K562 (cell line): ENCODE measurements around the gene IGLL1. TPM values are rescaled to one million over a fixed set of nuclear protein-coding genes. Genes with fewer than 3 reads are reported as not detected.

Experiments used
- ATAC-seq: fragments of 200-7000 bp; cut with Tn5 transposase; 3 replicates; pipeline ENCODE4 v1.9.1; 2020; ENCODE audit warnings: moderate library complexity
- BruUV-seq: library from RNA; stranded (reverse); fragments of 400-500 nt; replicated peaks from 2 replicates; lab custom pipeline; 2021; lab: Mats Ljungman, UMichigan
- CTCF ChIA-PET: fragments of 300-600 bp; formaldehyde crosslinking; extraction: SDS; loops from one replicate; lab custom pipeline; 2021; ENCODE audit warnings: low intra/inter-chr PET ratio; lab: Yijun Ruan, JAX
- POLR2A ChIA-PET: fragments of 300-600, 350-650 bp; sonication (Branson Sonifier 250); formaldehyde crosslinking; extraction: SDS; loops from one replicate; lab custom pipeline; 2021; ENCODE audit warnings: antibody characterized with exemption, inconsistent platforms; lab: Yijun Ruan, JAX
- DNase-seq, 4 experiments: peaks; one replicate each; pipeline versions ENCODE4 v3.0.0 to v3.0.0-alpha.2; 2011 to 2018; ENCODE audit warnings: low spot score in 3 of 4, mixed read lengths in 3 of 4; ENCODE audit errors: extremely low read depth in 1 of 4
- FAIRE-seq: peaks from 2 replicates; lab custom pipeline; 2011; peaks lifted over from hg19 to GRCh38; lab: Jason Lieb, UNC
- H2AFZ ChIP-seq: 2 replicates; pipeline ENCODE4 v1.6.0; 2011; ENCODE audit warnings: low read depth, low read length, control low read depth, inconsistent platforms
- H3K27ac ChIP-seq: fragments of 200-600 bp; 3 replicates; pipeline ENCODE4 v1.8.0; 2011; ENCODE audit warnings: low read depth, mild to moderate bottlenecking, control low read depth, inconsistent platforms, low read length, moderate library complexity, mixed read lengths; ENCODE audit errors: extremely low read depth
- H3K27me3 ChIP-seq, 2 experiments: fragments of 300-600 bp in 1 of 2; 2 replicates in 1 of 2; 3 replicates in 1 of 2; pipeline versions ENCODE4 v1.6.0 to v1.8.0; 2011; ENCODE audit warnings: inconsistent platforms in 2 of 2, low read length in 2 of 2, mild to moderate bottlenecking in 1 of 2, mixed read lengths in 1 of 2, moderate library complexity in 1 of 2; ENCODE audit not compliant: control insufficient read depth in 2 of 2, insufficient read depth in 2 of 2
- H3K36me3 ChIP-seq: fragments of 300-600 bp; 3 replicates; pipeline ENCODE4 v1.8.0; 2011; ENCODE audit warnings: mild to moderate bottlenecking, low read length, inconsistent platforms; ENCODE audit not compliant: control insufficient read depth, insufficient read depth
- H3K4me1 ChIP-seq, 2 experiments: fragments of 200-600 bp in 1 of 2; replicated peaks in 1 of 2; 2 replicates in 1 of 2; 3 replicates in 1 of 2; pipeline versions ENCODE4 v1.5.1 to v1.8.0; 2011; ENCODE audit warnings: inconsistent platforms in 2 of 2, low read length in 2 of 2, mild to moderate bottlenecking in 1 of 2, mixed read lengths in 1 of 2, moderate library complexity in 1 of 2; ENCODE audit not compliant: control insufficient read depth in 2 of 2, insufficient read depth in 2 of 2
- H3K4me2 ChIP-seq: 2 replicates; pipeline ENCODE4 v1.6.1; 2011; ENCODE audit warnings: low read length, control low read depth, inconsistent platforms, mixed read lengths; ENCODE audit not compliant: insufficient read depth
- H3K4me3 ChIP-seq: fragments of 200-600 bp; sonication (generic), shearing (Covaris generic); 2 replicates; pipeline ENCODE4 v1.5.1; 2016; ENCODE audit warnings: control low read depth, inconsistent platforms
- H3K79me2 ChIP-seq: fragments of 200-600 bp; 3 replicates; pipeline ENCODE4 v1.8.0; 2011; ENCODE audit warnings: low read length, inconsistent platforms; ENCODE audit not compliant: control insufficient read depth, insufficient read depth
- H3K9ac ChIP-seq, 2 experiments: 2 replicates each; pipeline versions ENCODE4 v1.6.0 to v1.6.1; 2011; ENCODE audit warnings: low read depth in 2 of 2, low read length in 2 of 2, control low read depth in 1 of 2, inconsistent platforms in 1 of 2, mild to moderate bottlenecking in 1 of 2, mixed read lengths in 1 of 2; ENCODE audit not compliant: insufficient read depth in 1 of 2
- H3K9me1 ChIP-seq: one replicate; pipeline ENCODE4 v1.6.0; 2011; ENCODE audit warnings: inconsistent platforms, mild to moderate bottlenecking, low read length, moderate library complexity; ENCODE audit not compliant: control insufficient read depth, insufficient read depth
- H3K9me3 ChIP-seq: replicated peaks from 2 replicates; pipeline ENCODE4 v1.5.1; 2011; ENCODE audit warnings: low read depth, low read length, inconsistent platforms; ENCODE audit not compliant: control insufficient read depth, insufficient read depth
- H4K20me1 ChIP-seq: replicated peaks from 2 replicates; pipeline ENCODE4 v1.6.1; 2011; ENCODE audit warnings: low read length, inconsistent platforms, mixed read lengths; ENCODE audit not compliant: control insufficient read depth, insufficient read depth
- CHD2 ChIP-seq: IDR thresholded peaks from 2 replicates; pipeline ENCODE4 v1.6.1; 2011; ENCODE audit warnings: low read depth, low read length
- COPS2 ChIP-seq: fragments of 450-650 bp; conservative IDR thresholded peaks from 2 replicates; pipeline ENCODE4 v1.6.1; 2016; ENCODE audit warnings: mild to moderate bottlenecking, moderate library complexity
- ILF3 ChIP-seq: fragments of 450-650 bp; IDR thresholded peaks from 2 replicates; pipeline ENCODE4 v1.6.1; 2018; ENCODE audit warnings: antibody characterized with exemption, mild to moderate bottlenecking, moderate library complexity, borderline replicate concordance
- KDM1A ChIP-seq, 2 experiments: fragments of 450-650 bp; IDR thresholded peaks; 2 replicates each; pipeline ENCODE4 v1.6.1; 2016; ENCODE audit warnings: mild to moderate bottlenecking in 2 of 2
- MCM5 ChIP-seq: fragments of 450-650 bp; IDR thresholded peaks from 2 replicates; pipeline ENCODE4 v1.6.1; 2016; ENCODE audit warnings: low read depth
- PTRF ChIP-seq: fragments of 450-650 bp; IDR thresholded peaks from 2 replicates; pipeline ENCODE4 v1.6.1; 2016; ENCODE audit warnings: mild to moderate bottlenecking, missing genetic modification characterization, missing compliant biosample characterization
- RBM25 ChIP-seq: fragments of 200-400 bp; formaldehyde crosslinking; IDR thresholded peaks from 2 replicates; pipeline ENCODE4 v1.6.1; 2018; ENCODE audit warnings: low read length, low read depth, moderate library complexity; ENCODE audit not compliant: severe bottlenecking
- SIRT6 ChIP-seq: IDR thresholded peaks from one replicate; pipeline ENCODE4 v1.6.1; 2012; ENCODE audit warnings: low read depth, mild to moderate bottlenecking, control low read depth, inconsistent platforms, low read length, moderate library complexity
- SMC3 ChIP-seq: conservative IDR thresholded peaks from 2 replicates; pipeline ENCODE4 v1.6.1; 2011; ENCODE audit warnings: low read depth, low read length, improper control_type of control experiment; ENCODE audit not compliant: insufficient read depth
- ZFP1 ChIP-seq: fragments of 450-650 bp; formaldehyde crosslinking; IDR thresholded peaks from 2 replicates; pipeline ENCODE4 v1.4.0; 2020; ENCODE audit warnings: mild to moderate bottlenecking, mixed read lengths
- ZNF121 ChIP-seq: sonication (generic); formaldehyde crosslinking; conservative IDR thresholded peaks from 2 replicates; pipeline ENCODE4 v1.8.0; 2022; ENCODE audit warnings: missing genetic modification reagents
- ZNF830 ChIP-seq: fragments of 250-450 bp; sonication (Bioruptor Pico); IDR thresholded peaks from 2 replicates; pipeline ENCODE4 v1.5.0; 2021; ENCODE audit warnings: mild to moderate bottlenecking
- WGBS: fragments of 100-300 bp; shearing (Covaris generic); methylation state at CpG from one replicate; pipeline ENCODE4 v1.1.6; 2016; ENCODE audit warnings: low coverage, mixed read lengths; ENCODE audit not compliant: insufficient coverage; ENCODE audit errors: missing lambda C conversion rate; 5-methylcytosine and 5-hydroxymethylcytosine counted together
- in situ Hi-C: fragments of 300-500 bp; cut with MboI; formaldehyde crosslinking; loops from 4 replicates; pipeline ENCODE4 v1.15.0; 2018; ENCODE audit warnings: inconsistent platforms, mixed read lengths
- intact Hi-C: fragments of 100-400 bp; cut with micrococcal nuclease; formaldehyde crosslinking; loops from 2 replicates; pipeline ENCODE4 v1.14.2; 2022
- polyA plus RNA-seq, 8 experiments: library from polyadenylated mRNA; depleted of rRNA in 4 of 8; stranded (reverse) in 5 of 8; unstranded in 3 of 8; fragments of >200 nt; fragmentation: Nextera tagmentation in 2 of 8; fragmentation: Illumina TruSeq in 1 of 8; extraction: Ambion mirVana in 2 of 8; extraction: Trizol in 1 of 8; gene quantifications; 2 replicates each; pipeline versions ENCODE4 v1.2.1 to v1.2.3, GENCODE V29; 2011 to 2014; ENCODE audit warnings: inconsistent platforms in 1 of 8, missing spikeins in 1 of 8
- total RNA-seq, 7 experiments: library from RNA; depleted of rRNA in 6 of 7; stranded (reverse); fragments of >200 nt in 6 of 7; fragmentation: Illumina TruSeq in 2 of 7; extraction: Trizol in 2 of 7; gene quantifications; 2 replicates each; pipeline versions ENCODE4 v1.2.1 to v1.2.3, GENCODE V29; 2011 to 2021; ENCODE audit warnings: low replicate concordance in 1 of 7
- TF ChIP-seq, protein P1 (sequence below): fragments of 450-650 bp; IDR thresholded peaks from 2 replicates; pipeline ENCODE4 v1.6.1; 2016; ENCODE audit warnings: mild to moderate bottlenecking
- TF ChIP-seq, protein P2 (sequence below), 2 experiments: fragments of 450-650 bp; IDR thresholded peaks; 2 replicates each; pipeline ENCODE4 v1.6.1; 2016
- TF ChIP-seq, protein P3 (sequence below), 2 experiments: fragments of 250-450 bp in 1 of 2; fragments of 450-650 bp in 1 of 2; sonication (Bioruptor Pico) in 1 of 2; IDR thresholded peaks; 2 replicates each; pipeline versions ENCODE4 v1.6.1 to v1.8.0; 2016 to 2021; ENCODE audit warnings: mild to moderate bottlenecking in 2 of 2, moderate library complexity in 2 of 2, missing compliant biosample characterization in 1 of 2, missing genetic modification characterization in 1 of 2
- TF ChIP-seq, protein P4 (sequence below): fragments of 250-450 bp; sonication (Bioruptor Pico); IDR thresholded peaks from 2 replicates; pipeline ENCODE4 v1.8.0; 2022; ENCODE audit warnings: moderate library complexity, mild to moderate bottlenecking, inconsistent platforms

IGLL1 gene
- total and polyA plus RNA-seq, 9 of the 15 experiments (the other 6 are each of a cell fraction or from before 2014, with no cell fraction given): 0.10 to 0.32 (median 0.20) TPM; not detected in 6

DNA sequence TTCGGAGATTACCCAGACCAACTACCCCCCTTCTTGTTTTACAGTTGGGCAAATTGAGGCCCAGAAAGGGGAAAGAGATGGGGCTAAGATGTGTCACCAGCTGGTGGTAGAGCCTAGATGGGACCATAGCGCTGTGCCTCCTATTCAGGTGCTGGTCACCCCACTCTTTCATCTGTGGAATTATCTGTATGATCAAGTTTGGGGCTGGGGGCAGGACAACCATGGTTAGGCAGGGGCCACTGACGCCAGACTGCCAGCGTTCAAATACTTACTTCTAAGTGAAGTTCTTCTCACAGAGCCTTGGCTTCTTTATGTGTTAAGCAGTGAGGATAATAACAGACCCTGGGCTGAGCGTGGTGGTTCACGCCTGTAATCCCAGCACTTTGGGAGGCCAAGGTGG lies 55.9 kb downstream of the IGLL1 start:
- H3K4me1 ChIP-seq: peaks cover 12 to 35% of the 10 kb centered on the region in 2 experiments
- H4K20me1 ChIP-seq: no peaks in the 10 kb centered on the region
- in situ Hi-C loops (no loop called here), intact Hi-C loops (no loop called here)
- CTCF ChIA-PET: no interaction called here
- no peaks in the 10 kb centered on the region for H3K9me1 ChIP-seq
- no peak overlapping the region for H3K4me3 ChIP-seq
- POLR2A ChIA-PET: no interaction called here
- DNase-seq: no peak
- H3K9ac ChIP-seq: no peak overlapping the region
- no peak for ATAC-seq
- no peak overlapping the region for H3K4me2 ChIP-seq
- BruUV-seq: no TSS peak
- WGBS: 72% methylated on average over 5 of the region's 6 CpGs
- H2AFZ ChIP-seq: no peak overlapping the region
- H3K79me2 ChIP-seq: no peaks in the 10 kb centered on the region
- H3K27me3 ChIP-seq: no peaks in the 10 kb centered on the region
- H3K27ac ChIP-seq: no peak overlapping the region
- no peak for FAIRE-seq
- H3K9me3 ChIP-seq: no peaks in the 10 kb centered on the region
- no peaks in the 10 kb centered on the region for H3K36me3 ChIP-seq
- TF ChIP-seq PTRF: no peak
- no peak for TF ChIP-seq RBM25
- no peak for TF ChIP-seq COPS2
- no peak for TF ChIP-seq ZNF830 (CRISPR knock-in tag)
- TF ChIP-seq, protein P1, sequence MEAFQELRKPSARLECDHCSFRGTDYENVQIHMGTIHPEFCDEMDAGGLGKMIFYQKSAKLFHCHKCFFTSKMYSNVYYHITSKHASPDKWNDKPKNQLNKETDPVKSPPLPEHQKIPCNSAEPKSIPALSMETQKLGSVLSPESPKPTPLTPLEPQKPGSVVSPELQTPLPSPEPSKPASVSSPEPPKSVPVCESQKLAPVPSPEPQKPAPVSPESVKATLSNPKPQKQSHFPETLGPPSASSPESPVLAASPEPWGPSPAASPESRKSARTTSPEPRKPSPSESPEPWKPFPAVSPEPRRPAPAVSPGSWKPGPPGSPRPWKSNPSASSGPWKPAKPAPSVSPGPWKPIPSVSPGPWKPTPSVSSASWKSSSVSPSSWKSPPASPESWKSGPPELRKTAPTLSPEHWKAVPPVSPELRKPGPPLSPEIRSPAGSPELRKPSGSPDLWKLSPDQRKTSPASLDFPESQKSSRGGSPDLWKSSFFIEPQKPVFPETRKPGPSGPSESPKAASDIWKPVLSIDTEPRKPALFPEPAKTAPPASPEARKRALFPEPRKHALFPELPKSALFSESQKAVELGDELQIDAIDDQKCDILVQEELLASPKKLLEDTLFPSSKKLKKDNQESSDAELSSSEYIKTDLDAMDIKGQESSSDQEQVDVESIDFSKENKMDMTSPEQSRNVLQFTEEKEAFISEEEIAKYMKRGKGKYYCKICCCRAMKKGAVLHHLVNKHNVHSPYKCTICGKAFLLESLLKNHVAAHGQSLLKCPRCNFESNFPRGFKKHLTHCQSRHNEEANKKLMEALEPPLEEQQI: no peak
- no peak for TF ChIP-seq KDM1A (IDR thresholded peaks at IDR 0.05)
- no peak for TF ChIP-seq SMC3
- no peak for TF ChIP-seq ZNF121 (CRISPR knock-in tag)
- no peak for TF ChIP-seq CHD2
- no peak for TF ChIP-seq ILF3
- TF ChIP-seq, protein P2, sequence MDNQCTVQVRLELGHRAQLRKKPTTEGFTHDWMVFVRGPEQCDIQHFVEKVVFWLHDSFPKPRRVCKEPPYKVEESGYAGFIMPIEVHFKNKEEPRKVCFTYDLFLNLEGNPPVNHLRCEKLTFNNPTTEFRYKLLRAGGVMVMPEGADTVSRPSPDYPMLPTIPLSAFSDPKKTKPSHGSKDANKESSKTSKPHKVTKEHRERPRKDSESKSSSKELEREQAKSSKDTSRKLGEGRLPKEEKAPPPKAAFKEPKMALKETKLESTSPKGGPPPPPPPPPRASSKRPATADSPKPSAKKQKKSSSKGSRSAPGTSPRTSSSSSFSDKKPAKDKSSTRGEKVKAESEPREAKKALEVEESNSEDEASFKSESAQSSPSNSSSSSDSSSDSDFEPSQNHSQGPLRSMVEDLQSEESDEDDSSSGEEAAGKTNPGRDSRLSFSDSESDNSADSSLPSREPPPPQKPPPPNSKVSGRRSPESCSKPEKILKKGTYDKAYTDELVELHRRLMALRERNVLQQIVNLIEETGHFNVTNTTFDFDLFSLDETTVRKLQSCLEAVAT (IDR thresholded peaks at IDR 0.05): no peak
- TF ChIP-seq, protein P3, sequence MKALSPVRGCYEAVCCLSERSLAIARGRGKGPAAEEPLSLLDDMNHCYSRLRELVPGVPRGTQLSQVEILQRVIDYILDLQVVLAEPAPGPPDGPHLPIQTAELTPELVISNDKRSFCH (CRISPR knock-in tag; IDR thresholded peaks at IDR 0.05): no peak
- TF ChIP-seq, protein P3 (tag; IDR thresholded peaks at IDR 0.05): no peak
- TF ChIP-seq, protein P4, sequence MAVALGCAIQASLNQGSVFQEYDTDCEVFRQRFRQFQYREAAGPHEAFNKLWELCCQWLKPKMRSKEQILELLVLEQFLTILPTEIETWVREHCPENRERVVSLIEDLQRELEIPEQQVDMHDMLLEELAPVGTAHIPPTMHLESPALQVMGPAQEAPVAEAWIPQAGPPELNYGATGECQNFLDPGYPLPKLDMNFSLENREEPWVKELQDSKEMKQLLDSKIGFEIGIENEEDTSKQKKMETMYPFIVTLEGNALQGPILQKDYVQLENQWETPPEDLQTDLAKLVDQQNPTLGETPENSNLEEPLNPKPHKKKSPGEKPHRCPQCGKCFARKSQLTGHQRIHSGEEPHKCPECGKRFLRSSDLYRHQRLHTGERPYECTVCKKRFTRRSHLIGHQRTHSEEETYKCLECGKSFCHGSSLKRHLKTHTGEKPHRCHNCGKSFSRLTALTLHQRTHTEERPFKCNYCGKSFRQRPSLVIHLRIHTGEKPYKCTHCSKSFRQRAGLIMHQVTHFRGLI: no peak
- TF ChIP-seq ZFP1 (CRISPR knock-in tag): no peak
- TF ChIP-seq MCM5: no peak
- TF ChIP-seq SIRT6: no peak
